ENCODE measurements around the gene CARMIL1.
"Not testable (repeated sequence)": the region's sequence is repeated elsewhere in the genome, so short reads cannot be mapped to it uniquely, and the experiment has no call there.

The CARMIL1 gene

GRCh38 chr6:25583906-25584305 is 304.7 kb downstream of the CARMIL1 start:
- no peak for DNase-seq (ENCODE audit: low read depth)
- no peak overlapping the region for H3K4me3 ChIP-seq (replicated peaks; ENCODE audit: low read depth, low read length)
- no peak for TF ChIP-seq CTCF (IDR thresholded peaks at IDR 0.05; ENCODE audit: low read length, missing control alignments)

DNA sequence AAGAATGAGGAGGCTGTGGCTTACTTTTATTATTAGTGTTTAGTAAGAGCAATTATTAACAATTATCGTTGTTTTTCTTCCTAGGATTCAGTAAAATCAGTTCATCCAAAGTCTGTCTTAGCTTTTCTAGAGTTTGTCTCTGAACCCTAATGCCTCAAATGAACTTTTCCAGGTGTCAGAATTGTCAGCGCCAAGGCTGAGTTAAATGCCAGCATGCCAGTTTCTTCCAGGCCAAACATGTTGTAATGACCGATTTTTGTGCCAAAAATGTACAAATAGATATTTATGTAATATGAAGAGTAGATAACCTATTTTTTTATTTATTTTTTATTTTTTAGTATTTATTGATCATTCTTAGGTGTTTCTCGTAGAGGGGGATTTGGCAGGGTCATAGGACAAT is 306.1 kb downstream of the CARMIL1 start:
- TF ChIP-seq CTCF (IDR thresholded peaks at IDR 0.05; ENCODE audit: low read length, missing control alignments): no peak
- H3K4me3 ChIP-seq (replicated peaks; ENCODE audit: low read depth, low read length): no peak overlapping the region

DNA sequence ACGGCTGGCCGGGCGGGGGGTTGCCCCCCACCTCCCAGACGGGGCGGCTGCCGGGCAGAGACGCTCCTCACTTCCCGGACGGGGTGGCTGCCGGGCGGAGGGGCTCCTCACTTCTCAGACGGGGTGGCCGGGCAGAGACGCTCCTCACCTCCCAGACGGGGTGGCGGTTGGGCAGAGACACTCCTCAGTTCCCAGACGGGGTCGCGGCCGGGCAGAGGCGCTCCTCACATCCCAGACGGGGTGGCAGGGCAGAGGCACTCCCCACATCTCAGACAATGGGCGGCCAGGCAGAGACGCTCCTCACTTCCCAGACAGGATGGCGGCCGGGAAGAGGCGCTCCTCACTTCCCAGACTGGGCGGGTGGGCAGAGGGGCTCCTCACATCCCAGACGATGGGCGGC is 306.9 kb downstream of the CARMIL1 start:
- H3K4me3 ChIP-seq (replicated peaks; ENCODE audit: low read depth, low read length); DNase-seq (ENCODE audit: low read depth): not testable (repeated sequence)

More for the DNA sequence above, 306.1 kb downstream of the CARMIL1 start:
- no peak for DNase-seq (ENCODE audit: low read depth)

- no peak for DNase-seq (ENCODE audit: low read depth)
- H3K4me3 ChIP-seq (replicated peaks; ENCODE audit: low read depth, low read length): no peak overlapping the region
- TF ChIP-seq CTCF (IDR thresholded peaks at IDR 0.05; ENCODE audit: low read length, missing control alignments): no peak
Observed at GRCh38 chr6:25586927-25587326, 307.8 kb downstream of the CARMIL1 start.

DNA sequence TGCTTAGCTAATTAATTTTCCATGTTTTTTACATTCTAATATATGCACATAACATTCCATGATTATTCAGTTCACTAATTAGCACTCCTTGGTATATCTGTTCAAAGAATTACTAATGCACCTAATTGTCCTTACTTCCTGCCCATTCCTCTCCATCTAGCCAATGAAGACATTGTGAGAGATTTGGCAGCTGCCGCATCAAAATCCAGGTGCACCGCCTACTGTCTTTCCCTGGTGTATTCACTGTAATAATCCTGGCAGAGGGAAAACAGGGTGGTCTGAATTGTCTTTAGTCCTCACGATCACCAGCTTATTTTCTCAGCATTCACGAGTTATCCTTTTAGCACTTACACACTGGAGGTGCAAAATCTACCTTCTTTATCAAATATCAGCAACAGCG is 311.8 kb downstream of the CARMIL1 start:
- TF ChIP-seq CTCF (IDR thresholded peaks at IDR 0.05; ENCODE audit: low read length, missing control alignments): no peak
- no peak for DNase-seq (ENCODE audit: low read depth)
- no peak overlapping the region for H3K4me3 ChIP-seq (replicated peaks; ENCODE audit: low read depth, low read length)

DNA sequence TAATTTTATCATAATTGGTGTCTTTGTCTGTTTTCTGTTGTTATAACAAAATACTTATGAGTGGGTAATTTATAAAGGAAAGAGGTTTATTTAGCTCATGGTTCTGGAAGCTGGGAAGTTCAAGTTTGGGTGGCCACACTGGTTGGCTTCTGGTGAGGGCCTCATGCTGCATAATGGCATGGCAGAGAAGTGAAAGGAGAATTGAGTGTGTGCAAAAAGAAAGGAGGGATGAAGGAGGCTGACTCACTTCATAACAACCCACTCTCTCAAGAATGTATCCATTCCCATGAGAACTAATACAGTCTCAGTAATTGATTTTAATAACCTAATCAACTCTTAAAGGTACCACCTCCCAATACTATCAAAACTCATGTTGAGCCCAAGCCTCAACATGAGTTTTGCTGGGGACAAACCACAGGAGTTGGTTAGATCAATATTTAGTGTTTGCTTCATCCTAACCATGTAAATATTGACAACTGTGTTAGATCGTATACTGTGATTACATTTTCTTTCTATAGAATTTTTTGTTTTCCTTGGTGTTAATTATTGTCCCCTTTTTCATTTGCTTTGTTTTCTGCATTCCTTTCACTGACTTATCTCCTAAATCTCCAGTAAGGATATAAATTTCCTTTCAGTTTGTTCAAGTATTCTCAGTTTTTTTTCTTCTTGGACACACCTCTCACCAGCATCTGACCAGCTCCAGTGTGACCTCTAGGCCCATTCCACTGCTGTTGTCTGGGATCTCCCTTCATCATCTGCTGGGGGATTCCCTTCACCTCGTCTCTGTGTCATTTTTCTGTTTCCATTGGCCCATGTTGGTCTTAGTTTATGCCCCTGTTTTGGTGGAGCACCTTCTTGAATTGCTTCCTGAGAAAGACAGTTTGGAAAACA is 318.0 kb downstream of the CARMIL1 start:
- DNase-seq (ENCODE audit: low read depth): no peak
- TF ChIP-seq CTCF (IDR thresholded peaks at IDR 0.05; ENCODE audit: low read length, missing control alignments): no peak
- no peak overlapping the region for H3K4me3 ChIP-seq (replicated peaks; ENCODE audit: low read depth, low read length)

DNA sequence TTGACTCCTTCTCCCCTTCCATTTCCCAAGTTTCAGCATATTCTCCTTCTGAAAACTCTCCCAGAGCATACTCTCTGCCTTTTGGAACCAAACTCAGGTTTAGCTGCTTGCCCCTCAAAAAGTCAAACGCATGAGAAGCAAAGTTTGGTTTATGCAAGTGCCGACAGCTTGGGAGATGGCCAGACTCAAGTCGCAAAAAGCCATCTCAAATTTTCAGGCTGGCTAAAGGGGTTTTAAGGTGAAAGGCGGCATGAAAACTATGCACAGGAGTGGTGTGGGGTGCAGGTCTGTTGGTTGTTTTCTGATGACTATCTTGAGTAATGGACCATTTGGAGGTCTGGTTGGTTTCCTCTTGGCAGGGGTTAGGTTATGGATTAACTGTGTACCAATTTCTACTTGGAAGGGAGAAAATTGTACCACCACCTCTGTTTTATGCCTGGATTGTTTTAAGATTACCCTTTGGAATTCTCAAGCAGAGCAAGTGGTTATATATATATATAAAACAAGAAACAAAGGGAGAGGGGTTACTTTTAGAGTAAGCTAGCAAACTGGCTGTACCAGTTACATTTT is 320.4 kb downstream of the CARMIL1 start:
- no peak overlapping the region for H3K4me3 ChIP-seq (replicated peaks; ENCODE audit: low read depth, low read length)
- no peak for DNase-seq (ENCODE audit: low read depth)
- no peak for TF ChIP-seq CTCF (IDR thresholded peaks at IDR 0.05; ENCODE audit: low read length, missing control alignments)

Measured in fibroblast of pulmonary artery (primary cell).